Stomach (tissue), 4 donors: ENCODE data around the gene CSNK1G1.

Source experiments
- EP300 ChIP-seq: sonication (generic); formaldehyde crosslinking; IDR thresholded peaks from one replicate; pipeline ENCODE4 v1.6.1; 2017; ENCODE audit warnings: antibody characterized with exemption
- TF ChIP-seq, protein P1 (sequence below), 7 experiments: fragments of 450-650 bp in 4 of 7; fragments of 200-600 bp in 3 of 7; sonication (generic) in 3 of 7; IDR thresholded peaks; one replicate each; pipeline ENCODE4 v1.5.1; 2016 to 2019; ENCODE audit warnings: antibody characterized with exemption in 7 of 7, control low read depth in 2 of 7, mild to moderate bottlenecking in 1 of 7

GRCh38 chr15:64138331-64138941 is 217.5 kb downstream of the CSNK1G1 start:
- TF ChIP-seq, protein P1, sequence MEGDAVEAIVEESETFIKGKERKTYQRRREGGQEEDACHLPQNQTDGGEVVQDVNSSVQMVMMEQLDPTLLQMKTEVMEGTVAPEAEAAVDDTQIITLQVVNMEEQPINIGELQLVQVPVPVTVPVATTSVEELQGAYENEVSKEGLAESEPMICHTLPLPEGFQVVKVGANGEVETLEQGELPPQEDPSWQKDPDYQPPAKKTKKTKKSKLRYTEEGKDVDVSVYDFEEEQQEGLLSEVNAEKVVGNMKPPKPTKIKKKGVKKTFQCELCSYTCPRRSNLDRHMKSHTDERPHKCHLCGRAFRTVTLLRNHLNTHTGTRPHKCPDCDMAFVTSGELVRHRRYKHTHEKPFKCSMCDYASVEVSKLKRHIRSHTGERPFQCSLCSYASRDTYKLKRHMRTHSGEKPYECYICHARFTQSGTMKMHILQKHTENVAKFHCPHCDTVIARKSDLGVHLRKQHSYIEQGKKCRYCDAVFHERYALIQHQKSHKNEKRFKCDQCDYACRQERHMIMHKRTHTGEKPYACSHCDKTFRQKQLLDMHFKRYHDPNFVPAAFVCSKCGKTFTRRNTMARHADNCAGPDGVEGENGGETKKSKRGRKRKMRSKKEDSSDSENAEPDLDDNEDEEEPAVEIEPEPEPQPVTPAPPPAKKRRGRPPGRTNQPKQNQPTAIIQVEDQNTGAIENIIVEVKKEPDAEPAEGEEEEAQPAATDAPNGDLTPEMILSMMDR (IDR thresholded peaks at IDR 0.05), result no peak
- TF ChIP-seq EP300, result no peak
